ENCODE measurements around the gene GRK5. TPM values are rescaled to one million over a fixed set of nuclear protein-coding genes. Genes with fewer than 3 reads are reported as not detected.

Gene GRK5
- total and polyA plus RNA-seq, 9 of the 15 experiments (the other 6 are each of a cell fraction or from before 2014, with no cell fraction given) = 0.46 to 0.83 (median 0.67) TPM; not detected in 2

- TF ChIP-seq ZNF512 (tag; IDR thresholded peaks at IDR 0.05) (no peak), NFYB (IDR thresholded peaks at IDR 0.05; ENCODE audit: extremely low read depth, insufficient read length) (no peak), E2F3 (CRISPR knock-in tag; IDR thresholded peaks at IDR 0.05) (no peak), TSHZ1 (CRISPR knock-in tag; IDR thresholded peaks at IDR 0.05) (no peak), HDAC2 (IDR thresholded peaks at IDR 0.05) (no peak), SMARCA5 (IDR thresholded peaks at IDR 0.05) (peak; percentile 53; the same call in 1 of the 2 replicates), MEIS2 (IDR thresholded peaks at IDR 0.05; ENCODE audit: partially characterized antibody) (peak; percentile 29), CBX2 (IDR thresholded peaks at IDR 0.05; ENCODE audit: insufficient read depth, low read length, poor library complexity, severe bottlenecking) (no peak), SOX6 (IDR thresholded peaks at IDR 0.05) (peak; percentile 57; the same call in 1 of the 2 replicates), JUND (IDR thresholded peaks at IDR 0.05; ENCODE audit: borderline replicate concordance, low read depth, low read length) (no peak), JUND (tag; IDR thresholded peaks at IDR 0.05; ENCODE audit: borderline replicate concordance, low read depth, low read length) (no peak), ZNF354B (CRISPR knock-in tag; IDR thresholded peaks at IDR 0.05) (no peak), RFX7 (CRISPR knock-in tag; IDR thresholded peaks at IDR 0.05) (no peak), BCOR (IDR thresholded peaks at IDR 0.05) (peak; percentile 81)
- TF ChIP-seq, protein P1, sequence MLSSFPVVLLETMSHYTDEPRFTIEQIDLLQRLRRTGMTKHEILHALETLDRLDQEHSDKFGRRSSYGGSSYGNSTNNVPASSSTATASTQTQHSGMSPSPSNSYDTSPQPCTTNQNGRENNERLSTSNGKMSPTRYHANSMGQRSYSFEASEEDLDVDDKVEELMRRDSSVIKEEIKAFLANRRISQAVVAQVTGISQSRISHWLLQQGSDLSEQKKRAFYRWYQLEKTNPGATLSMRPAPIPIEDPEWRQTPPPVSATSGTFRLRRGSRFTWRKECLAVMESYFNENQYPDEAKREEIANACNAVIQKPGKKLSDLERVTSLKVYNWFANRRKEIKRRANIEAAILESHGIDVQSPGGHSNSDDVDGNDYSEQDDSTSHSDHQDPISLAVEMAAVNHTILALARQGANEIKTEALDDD (IDR thresholded peaks at IDR 0.05) = no peak
- TF ChIP-seq, protein P2, sequence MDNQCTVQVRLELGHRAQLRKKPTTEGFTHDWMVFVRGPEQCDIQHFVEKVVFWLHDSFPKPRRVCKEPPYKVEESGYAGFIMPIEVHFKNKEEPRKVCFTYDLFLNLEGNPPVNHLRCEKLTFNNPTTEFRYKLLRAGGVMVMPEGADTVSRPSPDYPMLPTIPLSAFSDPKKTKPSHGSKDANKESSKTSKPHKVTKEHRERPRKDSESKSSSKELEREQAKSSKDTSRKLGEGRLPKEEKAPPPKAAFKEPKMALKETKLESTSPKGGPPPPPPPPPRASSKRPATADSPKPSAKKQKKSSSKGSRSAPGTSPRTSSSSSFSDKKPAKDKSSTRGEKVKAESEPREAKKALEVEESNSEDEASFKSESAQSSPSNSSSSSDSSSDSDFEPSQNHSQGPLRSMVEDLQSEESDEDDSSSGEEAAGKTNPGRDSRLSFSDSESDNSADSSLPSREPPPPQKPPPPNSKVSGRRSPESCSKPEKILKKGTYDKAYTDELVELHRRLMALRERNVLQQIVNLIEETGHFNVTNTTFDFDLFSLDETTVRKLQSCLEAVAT (IDR thresholded peaks at IDR 0.05) = no peak
Measured at GRCh38 chr10:119162452-119163092, 44.8 kb upstream of the GRK5 start (continued).

Measured in K562 (cell line).